GM12872 (cell line): ENCODE data around the gene TEX22.

Experiments used
- CTCF ChIP-seq: IDR thresholded peaks from 3 replicates; pipeline ENCODE4 v1.5.1; 2011; ENCODE audit warnings: low read depth, mild to moderate bottlenecking, low read length, moderate library complexity; ENCODE audit not compliant: insufficient read depth

TEX22 gene

GRCh38 chr14:105378199-105378598, 20.1 kb upstream of the TEX22 start:
- no peak for TF ChIP-seq CTCF

GRCh38 chr14:105378873-105379685, 19.3 kb upstream of the TEX22 start:
- TF ChIP-seq CTCF, result no peak

- no peak for TF ChIP-seq CTCF
Measured at GRCh38 chr14:105379946-105380345, 18.4 kb upstream of the TEX22 start.

- TF ChIP-seq CTCF, result no peak
Measured at GRCh38 chr14:105380756-105381155, 17.6 kb upstream of the TEX22 start.

- TF ChIP-seq CTCF, result no peak
Measured at GRCh38 chr14:105381446-105382342, 16.6 kb upstream of the TEX22 start.

- no peak for TF ChIP-seq CTCF
Measured at GRCh38 chr14:105382343-105383082, 15.8 kb upstream of the TEX22 start.
